GM12878 (cell line): ENCODE results near the gene EIF3B. TPM values are rescaled to one million over a fixed set of nuclear protein-coding genes. Genes with fewer than 3 reads are reported as not detected.

Experiments
- ATAC-seq: fragments of 200-7000 bp; cut with Tn5 transposase; 3 replicates; pipeline ENCODE4 v1.9.1; 2020; ENCODE audit warnings: mild to moderate bottlenecking, moderate library complexity
- BruUV-seq: library from RNA; stranded (reverse); fragments of 400-500 nt; replicated peaks from 2 replicates; lab custom pipeline; 2021; lab: Mats Ljungman, UMichigan
- CTCF ChIA-PET: fragments of 300-600 bp; sonication (Branson Sonifier 250); formaldehyde crosslinking; extraction: SDS; loops from one replicate; lab custom pipeline; 2021; ENCODE audit warnings: inconsistent platforms; lab: Yijun Ruan, JAX
- POLR2A ChIA-PET: fragments of 350-600 bp; formaldehyde crosslinking; extraction: SDS; loops from one replicate; lab custom pipeline; 2021; ENCODE audit warnings: inconsistent platforms; lab: Charles Lee
- RAD21 ChIA-PET: fragments of 300-600 bp; sonication (Branson Sonifier 250); formaldehyde crosslinking; loops from one replicate; lab custom pipeline; 2023; ENCODE audit warnings: antibody characterized with exemption; ENCODE audit not compliant: unreplicated experiment; lab: Charles Lee
- SMC1A ChIA-PET: fragments of 300-600 bp; sonication (Branson Sonifier 250); formaldehyde crosslinking; loops from one replicate; lab custom pipeline; 2023; ENCODE audit not compliant: unreplicated experiment, uncharacterized antibody; lab: Charles Lee
- DNase-seq: peaks from one replicate; pipeline ENCODE4 v3.0.0-alpha.2; 2011; ENCODE audit warnings: low read depth, low spot score
- FAIRE-seq: peaks from 3 replicates; lab custom pipeline; 2011; peaks lifted over from hg19 to GRCh38; lab: Jason Lieb, UNC
- H2AFZ ChIP-seq: 2 replicates; pipeline ENCODE4 v1.6.0; 2011; ENCODE audit warnings: low read depth, low read length, control low read depth; ENCODE audit not compliant: control insufficient read depth
- H3K27ac ChIP-seq: 2 replicates; pipeline ENCODE4 v1.5.1; 2011; ENCODE audit warnings: control low read depth; ENCODE audit not compliant: control insufficient read depth, insufficient read depth
- H3K27me3 ChIP-seq, 2 experiments: replicated peaks in 1 of 2; 2 replicates each; pipeline versions ENCODE4 v1.6.0 to v1.6.1; 2011; ENCODE audit warnings: low read length in 1 of 2; ENCODE audit not compliant: control insufficient read depth in 2 of 2, insufficient read depth in 2 of 2
- H3K36me3 ChIP-seq, 2 experiments: 2 replicates each; pipeline ENCODE4 v1.5.1; 2011; ENCODE audit warnings: low read length in 1 of 2; ENCODE audit not compliant: control insufficient read depth in 2 of 2, insufficient read depth in 2 of 2
- H3K4me1 ChIP-seq: 2 replicates; pipeline ENCODE4 v1.6.1; 2011; ENCODE audit warnings: mild to moderate bottlenecking, low read length, moderate library complexity, mixed read lengths; ENCODE audit not compliant: control insufficient read depth, insufficient read depth
- H3K4me2 ChIP-seq: 2 replicates; pipeline ENCODE4 v1.6.0; 2011; ENCODE audit warnings: control low read depth; ENCODE audit not compliant: control insufficient read depth, insufficient read depth
- H3K4me3 ChIP-seq: fragments of 200-600 bp; sonication (generic); 2 replicates; pipeline ENCODE4 v1.5.1; 2016
- H3K79me2 ChIP-seq: 2 replicates; pipeline ENCODE4 v1.6.0; 2011; ENCODE audit warnings: low read length; ENCODE audit not compliant: control insufficient read depth, insufficient read depth
- H3K9ac ChIP-seq: 2 replicates; pipeline ENCODE4 v1.8.0; 2011; ENCODE audit warnings: low read length, control low read depth, mixed read lengths; ENCODE audit not compliant: control insufficient read depth, insufficient read depth
- H3K9me3 ChIP-seq: replicated peaks from 3 replicates; pipeline ENCODE4 v1.5.1; 2011; ENCODE audit warnings: mild to moderate bottlenecking, low read length; ENCODE audit not compliant: control insufficient read depth, insufficient read depth
- H4K20me1 ChIP-seq: 2 replicates; pipeline ENCODE4 v1.6.0; 2011; ENCODE audit not compliant: control insufficient read depth, insufficient read depth
- ASH2L ChIP-seq: fragments of 300-600, 200-600 bp; sonication (generic); IDR thresholded peaks from 2 replicates; pipeline ENCODE4 v1.6.1; 2017; ENCODE audit warnings: low read depth, mild to moderate bottlenecking, borderline replicate concordance
- CREM ChIP-seq: IDR thresholded peaks from 2 replicates; pipeline ENCODE4 v1.6.1; 2014; ENCODE audit warnings: antibody characterized with exemption, low read depth
- IKZF1 ChIP-seq: fragments of 450-650 bp; conservative IDR thresholded peaks from 2 replicates; pipeline ENCODE4 v1.6.1; 2017; ENCODE audit warnings: antibody characterized with exemption, mild to moderate bottlenecking
- KLF5 ChIP-seq: fragments of 450-650 bp; IDR thresholded peaks from 2 replicates; pipeline ENCODE4 v1.6.1; 2014; ENCODE audit warnings: mild to moderate bottlenecking; ENCODE audit not compliant: partially characterized antibody
- MYC ChIP-seq: IDR thresholded peaks from 2 replicates; pipeline ENCODE4 v1.6.1; 2011; ENCODE audit warnings: mild to moderate bottlenecking, low read length, moderate library complexity, inconsistent platforms; ENCODE audit not compliant: insufficient read depth, insufficient replicate concordance, insufficient read length, severe bottlenecking
- PML ChIP-seq: IDR thresholded peaks from 2 replicates; pipeline ENCODE4 v1.6.1; 2012; ENCODE audit warnings: low read length, inconsistent platforms
- POLR2AphosphoS5 ChIP-seq: IDR thresholded peaks from 2 replicates; pipeline ENCODE4 v1.6.1; 2011; ENCODE audit warnings: mild to moderate bottlenecking, low read length, inconsistent platforms
- RELA ChIP-seq: fragments of 450-650 bp; IDR thresholded peaks from 2 replicates; pipeline ENCODE4 v1.8.0; 2014; ENCODE audit warnings: borderline replicate concordance; ENCODE audit not compliant: partially characterized antibody
- WGBS: methylation state at CpG from one replicate; pipeline ENCODE4 v1.1.6; 2016; ENCODE audit warnings: low lambda C conversion rate; ENCODE audit not compliant: insufficient replicate concordance, insufficient coverage; ENCODE audit errors: missing lambda C conversion rate; 5-methylcytosine and 5-hydroxymethylcytosine counted together
- in situ Hi-C: fragments of 300-500 bp; cut with MboI; formaldehyde crosslinking; loops from 9 replicates; pipeline ENCODE4 v1.14.3; 2018; ENCODE audit warnings: mixed read lengths
- intact Hi-C: fragments of 100-400 bp; cut with micrococcal nuclease; formaldehyde crosslinking; loops from one replicate; pipeline ENCODE4 v1.14.2; 2022; ENCODE audit not compliant: unreplicated experiment
- polyA plus RNA-seq, 11 experiments: library from polyadenylated mRNA; depleted of rRNA in 4 of 11; unstranded in 6 of 11; stranded (reverse) in 5 of 11; fragments of >200 nt; fragmentation: Nextera tagmentation in 4 of 11; fragmentation: Illumina TruSeq in 1 of 11; extraction: Ambion mirVana in 4 of 11; extraction: Trizol in 1 of 11; gene quantifications; 1 replicate in 1 of 11; 2 replicates in 10 of 11; pipeline versions ENCODE4 v1.2.1 to v1.2.3, GENCODE V29; 2011 to 2016; ENCODE audit warnings: inconsistent platforms in 2 of 11, missing spikeins in 2 of 11, low read depth in 1 of 11
- total RNA-seq, 4 experiments: library from RNA; depleted of rRNA in 3 of 4; stranded (reverse); fragments of >200 nt in 3 of 4; fragmentation: Illumina TruSeq in 1 of 4; extraction: Trizol in 1 of 4; gene quantifications; 2 replicates each; pipeline versions ENCODE4 v1.2.1 to v1.2.3, GENCODE V29; 2013 to 2021
- TF ChIP-seq, protein P1 (sequence below): fragments of 450-650 bp; IDR thresholded peaks from 2 replicates; pipeline ENCODE4 v1.6.1; 2016; ENCODE audit warnings: mild to moderate bottlenecking, moderate library complexity, borderline replicate concordance
- TF ChIP-seq, protein P2 (sequence below): fragments of 450-650 bp; IDR thresholded peaks from 2 replicates; pipeline ENCODE4 v1.6.1; 2017; ENCODE audit warnings: low read depth, mild to moderate bottlenecking, moderate library complexity
- TF ChIP-seq, protein P3 (sequence below): fragments of 450-650 bp; formaldehyde crosslinking; IDR thresholded peaks from 2 replicates; pipeline ENCODE4 v1.4.0; 2022; ENCODE audit warnings: mild to moderate bottlenecking, moderate library complexity

The EIF3B gene
- total and polyA plus RNA-seq, 10 of the 15 experiments (the other 5 are each of a cell fraction or from before 2014, with no cell fraction given): 17.6 to 275 (median 153) TPM

DNA sequence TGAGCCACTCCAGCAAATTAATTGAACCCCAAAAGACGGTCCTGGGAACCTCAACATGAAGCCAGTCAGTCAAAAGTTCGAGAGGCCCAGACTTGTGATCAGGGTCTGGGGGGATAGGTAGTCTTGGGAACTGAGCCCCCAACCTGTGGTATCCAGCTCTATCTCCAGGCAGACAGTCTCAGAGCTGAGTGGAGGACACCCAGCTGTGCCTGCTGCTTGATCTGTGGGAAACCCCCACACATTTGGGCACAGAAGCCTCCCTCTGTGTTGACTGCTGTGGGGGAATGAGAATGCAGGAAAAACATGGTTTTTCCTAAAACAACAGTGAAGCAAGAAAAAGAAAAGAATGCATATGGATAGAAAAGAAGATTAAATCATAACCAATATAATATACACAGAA, 24.1 kb upstream of the EIF3B start:
- H3K79me2 ChIP-seq: no peaks in the 10 kb centered on the region
- no peak for DNase-seq
- no peaks in the 10 kb centered on the region for H3K27me3 ChIP-seq
- no peak for ATAC-seq
- ChIA-PET RAD21 (no interaction called here), SMC1A (interaction anchor here (0.7 to 1.2 kb wide), 2 partner anchors 15 to 109 kb away, joined by 3 read pairs; no protein-coding TSS in a partner anchor), CTCF (interaction anchor here (0.7 kb wide), 1 partner anchor 17 kb away, joined by 3 read pairs; no protein-coding TSS in a partner anchor), POLR2A (no interaction called here)
- no peak overlapping the region for H3K9ac ChIP-seq
- intact Hi-C loops (no loop called here), in situ Hi-C loops (no loop called here)
- no peaks in the 10 kb centered on the region for H3K4me1 ChIP-seq
- FAIRE-seq: no peak
- H3K4me3 ChIP-seq: no peak overlapping the region
- no peak overlapping the region for H3K27ac ChIP-seq
- H4K20me1 ChIP-seq: no peaks in the 10 kb centered on the region
- no peak overlapping the region for H2AFZ ChIP-seq
- H3K36me3 ChIP-seq: no peaks in the 10 kb centered on the region
- no TSS peak for BruUV-seq
- 14% methylated on average over 2 of the region's 2 CpGs for WGBS
- no peaks in the 10 kb centered on the region for H3K9me3 ChIP-seq
- H3K4me2 ChIP-seq: no peak overlapping the region
- TF ChIP-seq, protein P1, sequence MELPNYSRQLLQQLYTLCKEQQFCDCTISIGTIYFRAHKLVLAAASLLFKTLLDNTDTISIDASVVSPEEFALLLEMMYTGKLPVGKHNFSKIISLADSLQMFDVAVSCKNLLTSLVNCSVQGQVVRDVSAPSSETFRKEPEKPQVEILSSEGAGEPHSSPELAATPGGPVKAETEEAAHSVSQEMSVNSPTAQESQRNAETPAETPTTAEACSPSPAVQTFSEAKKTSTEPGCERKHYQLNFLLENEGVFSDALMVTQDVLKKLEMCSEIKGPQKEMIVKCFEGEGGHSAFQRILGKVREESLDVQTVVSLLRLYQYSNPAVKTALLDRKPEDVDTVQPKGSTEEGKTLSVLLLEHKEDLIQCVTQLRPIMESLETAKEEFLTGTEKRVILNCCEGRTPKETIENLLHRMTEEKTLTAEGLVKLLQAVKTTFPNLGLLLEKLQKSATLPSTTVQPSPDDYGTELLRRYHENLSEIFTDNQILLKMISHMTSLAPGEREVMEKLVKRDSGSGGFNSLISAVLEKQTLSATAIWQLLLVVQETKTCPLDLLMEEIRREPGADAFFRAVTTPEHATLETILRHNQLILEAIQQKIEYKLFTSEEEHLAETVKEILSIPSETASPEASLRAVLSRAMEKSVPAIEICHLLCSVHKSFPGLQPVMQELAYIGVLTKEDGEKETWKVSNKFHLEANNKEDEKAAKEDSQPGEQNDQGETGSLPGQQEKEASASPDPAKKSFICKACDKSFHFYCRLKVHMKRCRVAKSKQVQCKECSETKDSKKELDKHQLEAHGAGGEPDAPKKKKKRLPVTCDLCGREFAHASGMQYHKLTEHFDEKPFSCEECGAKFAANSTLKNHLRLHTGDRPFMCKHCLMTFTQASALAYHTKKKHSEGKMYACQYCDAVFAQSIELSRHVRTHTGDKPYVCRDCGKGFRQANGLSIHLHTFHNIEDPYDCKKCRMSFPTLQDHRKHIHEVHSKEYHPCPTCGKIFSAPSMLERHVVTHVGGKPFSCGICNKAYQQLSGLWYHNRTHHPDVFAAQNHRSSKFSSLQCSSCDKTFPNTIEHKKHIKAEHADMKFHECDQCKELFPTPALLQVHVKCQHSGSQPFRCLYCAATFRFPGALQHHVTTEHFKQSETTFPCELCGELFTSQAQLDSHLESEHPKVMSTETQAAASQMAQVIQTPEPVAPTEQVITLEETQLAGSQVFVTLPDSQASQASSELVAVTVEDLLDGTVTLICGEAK: no peak
- TF ChIP-seq ASH2L: no peak
- TF ChIP-seq PML: no peak
- TF ChIP-seq, protein P2, sequence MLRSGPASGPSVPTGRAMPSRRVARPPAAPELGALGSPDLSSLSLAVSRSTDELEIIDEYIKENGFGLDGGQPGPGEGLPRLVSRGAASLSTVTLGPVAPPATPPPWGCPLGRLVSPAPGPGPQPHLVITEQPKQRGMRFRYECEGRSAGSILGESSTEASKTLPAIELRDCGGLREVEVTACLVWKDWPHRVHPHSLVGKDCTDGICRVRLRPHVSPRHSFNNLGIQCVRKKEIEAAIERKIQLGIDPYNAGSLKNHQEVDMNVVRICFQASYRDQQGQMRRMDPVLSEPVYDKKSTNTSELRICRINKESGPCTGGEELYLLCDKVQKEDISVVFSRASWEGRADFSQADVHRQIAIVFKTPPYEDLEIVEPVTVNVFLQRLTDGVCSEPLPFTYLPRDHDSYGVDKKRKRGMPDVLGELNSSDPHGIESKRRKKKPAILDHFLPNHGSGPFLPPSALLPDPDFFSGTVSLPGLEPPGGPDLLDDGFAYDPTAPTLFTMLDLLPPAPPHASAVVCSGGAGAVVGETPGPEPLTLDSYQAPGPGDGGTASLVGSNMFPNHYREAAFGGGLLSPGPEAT: no peak
- no peak for TF ChIP-seq RELA
- no peak for TF ChIP-seq CREM
- TF ChIP-seq POLR2AphosphoS5: no peak
- TF ChIP-seq KLF5: no peak
- no peak for TF ChIP-seq MYC
- no peak for TF ChIP-seq IKZF1
- TF ChIP-seq, protein P3, sequence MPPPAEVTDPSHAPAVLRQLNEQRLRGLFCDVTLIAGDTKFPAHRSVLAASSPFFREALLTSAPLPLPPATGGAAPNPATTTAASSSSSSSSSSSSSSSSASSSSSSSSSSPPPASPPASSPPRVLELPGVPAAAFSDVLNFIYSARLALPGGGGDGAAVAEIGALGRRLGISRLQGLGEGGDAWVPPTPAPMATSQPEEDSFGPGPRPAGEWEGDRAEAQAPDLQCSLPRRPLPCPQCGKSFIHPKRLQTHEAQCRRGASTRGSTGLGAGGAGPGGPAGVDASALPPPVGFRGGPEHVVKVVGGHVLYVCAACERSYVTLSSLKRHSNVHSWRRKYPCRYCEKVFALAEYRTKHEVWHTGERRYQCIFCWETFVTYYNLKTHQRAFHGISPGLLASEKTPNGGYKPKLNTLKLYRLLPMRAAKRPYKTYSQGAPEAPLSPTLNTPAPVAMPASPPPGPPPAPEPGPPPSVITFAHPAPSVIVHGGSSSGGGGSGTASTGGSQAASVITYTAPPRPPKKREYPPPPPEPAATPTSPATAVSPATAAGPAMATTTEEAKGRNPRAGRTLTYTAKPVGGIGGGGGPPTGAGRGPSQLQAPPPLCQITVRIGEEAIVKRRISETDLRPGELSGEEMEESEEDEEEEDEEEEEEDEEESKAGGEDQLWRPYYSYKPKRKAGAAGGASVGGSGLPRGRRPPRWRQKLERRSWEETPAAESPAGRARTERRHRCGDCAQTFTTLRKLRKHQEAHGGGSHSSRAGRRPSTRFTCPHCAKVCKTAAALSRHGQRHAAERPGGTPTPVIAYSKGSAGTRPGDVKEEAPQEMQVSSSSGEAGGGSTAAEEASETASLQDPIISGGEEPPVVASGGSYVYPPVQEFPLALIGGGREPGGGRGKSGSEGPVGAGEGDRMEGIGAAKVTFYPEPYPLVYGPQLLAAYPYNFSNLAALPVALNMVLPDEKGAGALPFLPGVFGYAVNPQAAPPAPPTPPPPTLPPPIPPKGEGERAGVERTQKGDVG (CRISPR knock-in tag): no peak
